Caco-2 (cell line): ENCODE measurements around the gene PDX1. TPM values are rescaled to one million over a fixed set of nuclear protein-coding genes. Genes with fewer than 3 reads are reported as not detected.

Source experiments
- BruUV-seq: library from RNA; stranded (reverse); fragments of 400-500 nt; replicated peaks from 2 replicates; lab custom pipeline; 2021; lab: Mats Ljungman, UMichigan
- CTCF ChIA-PET: fragments of 300-600 bp; sonication (Branson Sonifier 250); formaldehyde crosslinking; loops from one replicate; lab custom pipeline; 2022; ENCODE audit warnings: antibody characterized with exemption; lab: Charles Lee
- POLR2A ChIA-PET: fragments of 300-600 bp; sonication (Branson Sonifier 250); formaldehyde crosslinking; loops from one replicate; lab custom pipeline; 2022; ENCODE audit warnings: antibody characterized with exemption; lab: Charles Lee
- DNase-seq, 2 experiments: peaks; one replicate each; pipeline versions ENCODE4 v3.0.0 to v3.0.0-alpha.2; 2020 to 2022
- H3K27me3 ChIP-seq: replicated peaks from 2 replicates; pipeline ENCODE4 v1.6.0; 2011; ENCODE audit warnings: low read length; ENCODE audit not compliant: control insufficient read depth, insufficient read depth
- H3K36me3 ChIP-seq: 2 replicates; pipeline ENCODE4 v1.5.1; 2011; ENCODE audit warnings: low read length; ENCODE audit not compliant: control insufficient read depth, insufficient read depth
- H3K4me1 ChIP-seq: fragments of 250-450 bp; sonication (Bioruptor Pico); 2 replicates; pipeline ENCODE4 v1.5.1; 2020; ENCODE audit warnings: mild to moderate bottlenecking
- H3K4me3 ChIP-seq: 2 replicates; pipeline ENCODE4 v1.5.1; 2011; ENCODE audit warnings: low read depth, mild to moderate bottlenecking, control low read depth, low read length
- H3K9me3 ChIP-seq: fragments of 250-450 bp; sonication (Bioruptor Pico); 2 replicates; pipeline ENCODE4 v1.5.1; 2020; ENCODE audit warnings: mild to moderate bottlenecking, moderate library complexity
- H3K27ac Mint-ChIP-seq: one replicate; pipeline ENCODE4 v1.8.0; 2022; ENCODE audit warnings: mixed read lengths; ENCODE audit not compliant: unreplicated experiment
- H3K27me3 Mint-ChIP-seq: one replicate; pipeline ENCODE4 v1.8.0; 2022; ENCODE audit warnings: mixed read lengths; ENCODE audit not compliant: insufficient read depth, unreplicated experiment
- H3K36me3 Mint-ChIP-seq: one replicate; pipeline ENCODE4 v1.8.0; 2022; ENCODE audit warnings: mild to moderate bottlenecking, mixed read lengths; ENCODE audit not compliant: insufficient read depth, unreplicated experiment
- H3K4me1 Mint-ChIP-seq: one replicate; pipeline ENCODE4 v1.8.0; 2022; ENCODE audit warnings: low read depth, mixed read lengths; ENCODE audit not compliant: unreplicated experiment
- H3K4me3 Mint-ChIP-seq: one replicate; pipeline ENCODE4 v1.8.0; 2022; ENCODE audit warnings: mild to moderate bottlenecking, moderate library complexity, mixed read lengths; ENCODE audit not compliant: unreplicated experiment
- H3K9me3 Mint-ChIP-seq: one replicate; pipeline ENCODE4 v1.8.0; 2022; ENCODE audit warnings: mixed read lengths; ENCODE audit not compliant: unreplicated experiment
- CTCF ChIP-seq, 2 experiments: fragments of 200-600 bp in 1 of 2; IDR thresholded peaks; 1 replicate in 1 of 2; 2 replicates in 1 of 2; pipeline versions ENCODE4 v1.5.1 to v1.8.0; 2011 to 2022; ENCODE audit warnings: antibody characterized with exemption in 1 of 2, control low read depth in 1 of 2, inconsistent platforms in 1 of 2, low read depth in 1 of 2, low read length in 1 of 2, mild to moderate bottlenecking in 1 of 2, moderate library complexity in 1 of 2; ENCODE audit not compliant: insufficient read depth in 1 of 2, severe bottlenecking in 1 of 2, unreplicated experiment in 1 of 2
- intact Hi-C: fragments of 100-400 bp; cut with micrococcal nuclease; formaldehyde crosslinking; loops from one replicate; pipeline ENCODE4 v1.10.0; 2022; ENCODE audit not compliant: unreplicated experiment
- total RNA-seq: library from RNA; stranded (reverse); gene quantifications from 2 replicates; pipeline ENCODE4 v1.2.3, GENCODE V29; 2022

The PDX1 gene
- total RNA-seq, 1 experiment from 2014 or later: 3.7 TPM

GRCh38 chr13:27969866-27970229 lies 50.0 kb downstream of the PDX1 start:
- POLR2A ChIA-PET: interaction anchor here (1.3 to 2.0 kb wide), 4 partner anchors 8 to 13 kb away, joined by 5 to 16 read pairs (median 12); no protein-coding TSS in a partner anchor
- no peaks in the 10 kb centered on the region for H3K9me3 ChIP-seq
- intact Hi-C loops: loop anchor here (1.0 to 5.0 kb wide), 5 partner anchors 8 to 1013 kb away; partner anchors contain the start of genes LNX2, MTIF3 and POLR1D
- H3K4me3 Mint-ChIP-seq: peak overlapping the region; percentile 99
- DNase-seq: no peak
- H3K4me1 ChIP-seq: peaks cover 36% of the 10 kb centered on the region
- no peak for TF ChIP-seq CTCF (IDR thresholded peaks at IDR 0.05; ENCODE audit: insufficient read depth in 1 of 2, low read depth in 1 of 2, low read length in 1 of 2, severe bottlenecking in 1 of 2, unreplicated experiment in 1 of 2)
- H3K27me3 Mint-ChIP-seq: no peaks in the 10 kb centered on the region
- H3K4me1 Mint-ChIP-seq: peaks cover 10% of the 10 kb centered on the region
- H3K36me3 Mint-ChIP-seq: peaks cover 45% of the 10 kb centered on the region
- peaks cover 3% of the 10 kb centered on the region; the same call in 1 of the 2 replicates for H3K36me3 ChIP-seq
- BruUV-seq: no TSS peak
- no peaks in the 10 kb centered on the region for H3K27me3 ChIP-seq
- peak overlapping the region; percentile 96; the same call in 1 of the 2 replicates for H3K4me3 ChIP-seq
- H3K9me3 Mint-ChIP-seq: no peaks in the 10 kb centered on the region
- H3K27ac Mint-ChIP-seq: peak overlapping the region; percentile 65
- CTCF ChIA-PET: interaction anchor here (0.7 to 4.6 kb wide), 7 partner anchors 8 to 566 kb away, joined by 3 to 41 read pairs (median 6); no protein-coding TSS in a partner anchor

- no peak for TF ChIP-seq CTCF (IDR thresholded peaks at IDR 0.05; ENCODE audit: insufficient read depth in 1 of 2, low read depth in 1 of 2, low read length in 1 of 2, severe bottlenecking in 1 of 2, unreplicated experiment in 1 of 2)
- peaks cover 10% of the 10 kb centered on the region for H3K4me1 Mint-ChIP-seq
Observed at GRCh38 chr13:27970382-27971235, 50.8 kb downstream of the PDX1 start.

GRCh38 chr13:27971236-27971645 lies 51.4 kb downstream of the PDX1 start:
- no TSS peak for BruUV-seq
- no peak for TF ChIP-seq CTCF (IDR thresholded peaks at IDR 0.05; ENCODE audit: insufficient read depth in 1 of 2, low read depth in 1 of 2, low read length in 1 of 2, severe bottlenecking in 1 of 2, unreplicated experiment in 1 of 2)
- Mint-ChIP-seq H3K4me3 (no peak overlapping the region), H3K4me1 (peaks cover 10% of the 10 kb centered on the region), H3K27me3 (no peaks in the 10 kb centered on the region), H3K27ac (peak overlapping the region; percentile 53), H3K9me3 (no peaks in the 10 kb centered on the region), H3K36me3 (peaks cover 36% of the 10 kb centered on the region)
- Histone ChIP-seq H3K27me3 (no peaks in the 10 kb centered on the region), H3K36me3 (peaks cover 3% of the 10 kb centered on the region; the same call in 1 of the 2 replicates), H3K9me3 (no peaks in the 10 kb centered on the region), H3K4me1 (peaks cover 30% of the 10 kb centered on the region), H3K4me3 (no peak overlapping the region)
- CTCF ChIA-PET: no interaction called here
- DNase-seq: peak in 1 of 2 experiments; percentile 64
- intact Hi-C loops: no loop called here
- POLR2A ChIA-PET: no interaction called here

More at GRCh38 chr13:27970382-27971235, 50.8 kb downstream of the PDX1 start:
- peak overlapping the region; percentile 53 for H3K27ac Mint-ChIP-seq
- no peak for DNase-seq
- no peak overlapping the region for H3K4me3 Mint-ChIP-seq
- H3K27me3 Mint-ChIP-seq: no peaks in the 10 kb centered on the region
- Histone ChIP-seq H3K27me3 (no peaks in the 10 kb centered on the region), H3K9me3 (no peaks in the 10 kb centered on the region), H3K4me1 (peaks cover 30% of the 10 kb centered on the region), H3K4me3 (no peak overlapping the region), H3K36me3 (peaks cover 3% of the 10 kb centered on the region; the same call in 1 of the 2 replicates)
- intact Hi-C loops: no loop called here
- no peaks in the 10 kb centered on the region for H3K9me3 Mint-ChIP-seq
- POLR2A ChIA-PET: interaction anchor here (2.0 kb wide), 1 partner anchor 10 kb away, joined by 16 read pairs; no protein-coding TSS in a partner anchor
- CTCF ChIA-PET: interaction anchor here (1.6 to 2.6 kb wide), 4 partner anchors 7 to 144 kb away, joined by 6 to 10 read pairs (median 6); no protein-coding TSS in a partner anchor
- peaks cover 41% of the 10 kb centered on the region for H3K36me3 Mint-ChIP-seq
- no TSS peak for BruUV-seq
